ENCODE measurements around the gene CNNM2.
"Not testable (repeated sequence)": the region's sequence is repeated elsewhere in the genome, so short reads cannot be mapped to it uniquely, and the experiment has no call there.

The CNNM2 gene

GRCh38 chr10:103110407-103110806, 192.3 kb downstream of the CNNM2 start:
- DNase-seq = no peak

DNA sequence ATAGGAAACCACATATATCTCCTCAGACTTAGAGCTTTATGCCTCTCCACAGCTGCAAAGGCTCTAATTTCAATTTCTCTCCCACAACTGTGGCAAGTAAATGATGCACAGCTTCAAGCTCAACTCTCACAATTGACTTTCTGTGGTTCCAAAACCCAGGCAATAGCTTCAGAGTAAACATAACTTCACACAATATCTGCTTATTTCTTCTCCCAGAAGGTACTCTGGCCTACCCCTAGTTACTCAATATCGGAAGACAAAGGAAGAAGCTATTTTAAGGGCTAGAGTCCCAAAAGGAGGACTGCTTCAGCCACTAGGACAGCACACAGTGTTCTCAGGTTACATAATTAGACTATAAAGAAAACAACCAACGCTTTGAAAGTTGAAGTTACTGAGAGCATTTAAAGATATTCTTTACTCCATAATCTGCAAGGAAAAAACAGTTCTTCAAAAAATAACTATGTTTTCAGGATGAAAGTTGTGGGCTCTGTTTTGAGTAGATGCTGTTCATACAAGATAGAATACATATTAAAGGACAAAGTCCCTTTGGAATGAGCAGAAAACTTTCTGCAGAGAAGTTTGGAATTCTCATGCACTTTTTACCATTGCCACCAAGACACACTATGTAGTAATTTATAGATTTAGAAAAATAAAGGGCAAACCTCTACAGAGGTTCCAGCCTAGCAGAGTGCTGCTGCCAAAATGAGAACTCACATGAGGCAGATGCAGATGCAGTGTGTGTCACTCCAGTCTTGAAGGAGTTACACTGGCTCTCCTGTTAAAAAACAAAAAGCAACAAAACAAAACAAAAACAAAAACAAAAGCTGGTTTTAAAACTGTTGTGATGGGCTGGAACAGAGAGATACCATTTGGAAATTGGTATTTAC, 193.2 kb downstream of the CNNM2 start:
- peak; percentile 24 for DNase-seq

DNA sequence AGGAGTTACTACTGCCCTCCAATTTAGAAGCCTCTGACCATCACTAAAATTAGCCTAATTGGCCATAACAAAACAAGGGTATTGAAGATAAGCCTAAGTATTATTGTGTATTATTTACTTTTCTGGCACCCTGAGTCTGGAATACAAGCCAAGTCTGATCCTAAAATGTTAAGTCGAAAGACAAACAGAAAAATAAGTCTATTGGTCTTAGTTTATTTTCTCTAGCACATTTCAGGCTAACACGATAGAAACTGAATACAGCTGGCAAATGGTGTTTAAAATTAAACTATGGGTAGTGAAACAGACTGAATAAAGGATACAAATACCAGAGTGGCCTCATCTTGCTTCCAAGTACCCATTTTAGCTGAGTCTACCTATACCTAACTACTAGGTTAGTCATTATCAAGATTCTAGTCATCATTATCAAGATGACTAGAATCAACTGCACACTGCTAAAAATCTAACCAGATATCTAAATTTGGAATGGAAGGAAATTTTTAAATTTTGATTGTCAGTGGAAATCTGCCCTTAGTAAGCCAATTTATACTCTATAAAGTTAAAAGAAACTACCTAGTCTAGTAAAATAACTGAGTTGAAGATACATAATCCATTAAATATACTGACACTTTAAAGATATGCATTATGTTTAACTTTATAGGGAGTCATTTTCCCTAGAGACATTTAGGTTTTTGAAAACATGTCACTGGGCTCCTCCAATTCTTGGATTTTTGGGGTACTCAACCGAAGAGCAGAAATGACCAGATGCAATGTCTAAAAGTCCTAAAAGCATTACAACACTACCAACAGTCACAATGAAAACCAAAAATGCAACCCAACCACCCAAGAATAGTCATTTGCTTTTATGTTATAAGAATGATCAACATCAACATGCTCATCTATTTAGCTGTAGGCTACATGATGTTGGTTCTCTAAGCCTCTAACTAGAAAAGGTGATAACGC, 194.1 kb downstream of the CNNM2 start:
- no peak for DNase-seq

DNA sequence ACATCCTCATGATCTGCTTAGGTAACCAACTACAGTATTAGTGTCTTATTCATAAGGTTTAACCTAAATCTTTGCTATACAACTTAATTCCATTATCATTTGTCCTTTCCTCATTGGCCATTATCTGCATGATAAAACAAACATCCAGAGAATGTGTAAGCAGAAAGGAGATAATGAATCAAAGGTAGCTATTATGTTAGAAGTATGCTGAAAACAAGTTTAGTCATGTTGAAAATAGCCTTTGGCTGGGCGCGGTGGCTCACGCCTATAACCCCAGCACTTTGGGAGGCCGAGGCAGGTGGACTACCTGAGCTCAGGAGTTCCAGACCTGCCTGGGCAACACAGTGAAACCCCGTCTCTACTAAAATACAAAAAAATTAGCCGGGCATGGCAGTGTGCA, 196.8 kb downstream of the CNNM2 start:
- no peak for DNase-seq

- DNase-seq = no peak
Measured at GRCh38 chr10:103117247-103117646, 199.2 kb downstream of the CNNM2 start.

DNA sequence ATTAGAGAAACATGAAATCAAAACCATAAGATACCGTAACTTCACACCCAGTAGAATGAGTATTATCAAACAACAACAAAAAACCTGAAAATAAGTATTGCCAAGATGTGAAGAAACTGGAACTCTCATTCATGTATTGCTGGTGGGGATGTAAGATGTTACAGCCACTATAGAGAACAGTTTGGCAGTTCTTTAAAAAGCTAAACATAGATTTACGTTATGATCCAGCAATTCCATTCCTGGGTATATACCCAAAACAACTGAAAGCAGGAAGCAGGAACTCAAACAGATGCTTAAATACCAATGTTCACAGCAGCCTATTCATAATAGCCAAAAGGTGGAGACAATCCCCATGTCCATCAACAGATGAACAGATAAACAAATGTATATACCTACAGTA, 202.5 kb downstream of the CNNM2 start:
- DNase-seq = no peak

DNA sequence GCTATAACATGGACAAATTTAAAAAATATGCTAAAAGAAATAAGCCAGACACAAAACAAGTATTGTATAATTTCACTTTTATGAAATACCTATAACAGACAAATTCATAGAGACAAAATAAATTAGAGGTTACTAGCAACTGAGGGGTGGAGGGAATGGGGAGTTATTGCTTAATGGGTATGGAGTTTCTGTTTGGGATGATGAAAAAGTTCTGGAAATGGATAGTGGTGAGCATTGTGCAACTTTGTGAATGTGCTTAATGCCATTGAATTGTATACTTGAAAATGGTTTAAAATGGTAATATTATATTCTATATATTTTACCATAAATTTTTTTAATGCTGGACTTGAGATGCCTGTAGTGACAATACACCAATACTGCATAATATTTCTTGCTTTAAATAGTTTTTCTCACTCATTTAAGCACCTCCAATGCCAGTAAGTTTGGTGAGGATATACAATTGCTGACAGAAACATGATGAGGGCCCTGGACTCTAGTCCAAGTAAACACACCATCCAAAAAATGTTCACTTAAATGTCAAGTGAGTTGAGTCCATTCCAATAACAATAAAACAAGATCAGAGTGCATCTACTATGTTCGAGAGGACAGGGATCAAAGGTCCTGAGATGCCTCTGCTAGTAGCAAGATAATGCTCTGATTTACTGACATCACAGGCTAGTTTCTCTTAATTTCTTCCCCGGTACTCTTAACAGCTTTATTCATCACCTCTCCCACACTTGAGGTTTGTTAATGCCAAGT, 203.1 kb downstream of the CNNM2 start:
- DNase-seq = no peak

GRCh38 chr10:103123282-103124024, 205.4 kb downstream of the CNNM2 start:
- no peak for DNase-seq

DNA sequence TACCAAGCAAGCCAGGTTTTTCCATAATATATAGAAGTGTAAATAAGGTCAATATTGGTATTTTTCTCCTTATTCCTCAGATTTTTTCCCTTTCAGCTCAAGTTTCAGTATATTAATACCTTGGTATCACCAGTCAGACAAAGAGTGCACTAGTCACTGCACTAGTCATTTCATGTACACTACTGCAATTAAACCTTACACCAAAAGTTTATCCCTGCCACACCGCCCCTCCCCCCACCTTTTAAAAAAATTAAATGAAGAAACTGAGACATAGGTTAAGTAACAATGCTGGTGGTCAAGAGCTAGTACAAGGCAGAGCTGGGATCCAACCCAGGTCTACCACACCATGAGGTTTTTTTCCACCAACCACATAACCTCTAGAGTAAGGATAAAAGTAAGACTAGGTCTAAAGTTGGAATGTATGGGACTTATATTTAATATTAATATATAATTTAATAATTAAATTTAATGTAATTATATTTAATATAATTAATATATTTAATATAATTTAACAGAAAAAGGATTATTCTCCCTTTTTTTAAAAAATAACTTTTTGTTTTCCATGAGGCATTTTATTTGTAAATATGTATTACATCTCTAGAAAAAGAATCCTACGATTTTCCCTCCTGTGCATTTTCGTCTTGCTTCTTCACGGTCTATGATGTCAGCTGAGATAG, 206.5 kb downstream of the CNNM2 start:
- no peak for DNase-seq

- DNase-seq = no peak
Measured at GRCh38 chr10:103125323-103126267, 207.5 kb downstream of the CNNM2 start.

DNA sequence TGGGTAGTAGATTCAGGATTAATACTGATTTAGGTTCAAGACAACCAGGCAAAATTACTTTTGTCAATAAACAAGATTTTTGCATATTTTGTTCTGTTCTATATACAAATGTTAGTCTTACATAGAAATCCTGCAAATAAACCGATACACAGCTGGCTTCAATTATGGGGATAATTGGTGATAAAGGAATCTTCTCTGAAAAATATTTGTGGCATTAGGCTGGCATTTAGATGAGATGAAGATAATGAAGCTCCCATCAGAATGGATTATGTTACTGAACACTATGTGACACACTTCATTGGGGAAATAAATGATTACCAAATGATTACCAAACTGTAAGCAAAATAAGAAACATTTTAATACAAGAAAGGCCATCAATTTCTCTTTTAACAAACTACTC, 209.1 kb downstream of the CNNM2 start:
- no peak for DNase-seq

- DNase-seq = not testable (repeated sequence)
Measured at GRCh38 chr10:103130180-103130579, 212.1 kb downstream of the CNNM2 start.

DNA sequence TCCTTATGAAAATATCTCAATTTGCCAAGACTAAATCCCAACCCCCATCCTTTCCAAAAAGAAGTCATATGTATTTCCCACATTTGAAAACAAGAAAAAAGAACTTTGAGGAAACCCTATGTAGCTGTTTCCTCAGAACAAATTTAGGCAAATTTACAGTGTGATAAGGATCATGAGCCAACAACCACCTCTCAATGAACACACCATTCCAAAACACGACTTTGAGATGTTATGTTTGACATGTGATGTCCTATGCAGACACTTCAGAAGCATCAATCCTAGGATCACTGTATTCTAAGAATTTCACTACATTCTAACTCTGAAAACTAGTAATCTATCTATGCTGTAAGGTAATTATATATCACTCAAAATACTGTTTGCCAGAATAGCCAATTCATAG, 212.8 kb downstream of the CNNM2 start:
- DNase-seq = no peak

GRCh38 chr10:103135168-103135567, 217.1 kb downstream of the CNNM2 start:
- DNase-seq = not testable (repeated sequence)

GRCh38 chr10:103139803-103140202, 221.7 kb downstream of the CNNM2 start:
- no peak for DNase-seq

Data from right kidney (tissue), 1 donor.